Measurements from ENCODE around the gene USF1. TPM values are rescaled to one million over a fixed set of nuclear protein-coding genes. Genes with fewer than 3 reads are reported as not detected.

The USF1 gene
- total and polyA plus RNA-seq, 9 of the 15 experiments (the other 6 are each of a cell fraction or from before 2014, with no cell fraction given), result 7.4 to 60.2 (median 54.2) TPM

DNA sequence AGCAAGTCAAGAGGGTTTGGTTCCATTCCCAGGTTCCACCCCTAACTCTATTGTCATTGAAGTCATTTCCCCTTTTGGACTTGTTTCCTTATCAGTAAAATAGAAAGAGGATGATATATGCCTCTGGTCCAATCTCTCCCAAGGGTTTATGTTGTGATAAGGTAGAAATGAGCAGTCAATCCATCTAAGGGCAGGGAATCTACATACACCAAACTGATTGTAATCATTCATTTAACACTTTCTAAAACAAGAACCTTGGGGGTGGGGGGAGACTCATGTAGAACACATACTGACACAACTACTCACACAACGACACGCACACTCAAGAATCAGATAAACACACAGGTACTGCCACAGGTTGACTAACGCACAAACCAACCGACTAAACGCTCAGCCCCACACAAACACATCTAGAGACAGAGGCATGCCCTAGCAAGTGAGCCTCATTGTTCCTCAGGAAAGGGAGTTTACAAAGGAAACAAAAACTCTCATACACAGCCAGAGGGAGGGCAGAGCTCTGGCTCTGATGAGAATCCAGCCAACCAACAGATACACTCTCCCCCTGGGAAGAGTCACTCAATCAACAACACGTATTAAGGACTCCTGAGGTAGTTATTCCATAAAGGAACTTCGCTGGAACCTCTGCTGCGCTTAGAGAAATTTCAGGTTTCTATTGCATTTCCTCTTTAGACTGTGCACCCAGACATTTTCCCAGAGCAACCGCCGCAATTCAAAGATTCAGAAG, 25.9 kb downstream of the USF1 start (continued):
- TF ChIP-seq BRD4 (IDR thresholded peaks at IDR 0.05), result 0 out of 2 replicates have a peak, but pooled peaks have one; percentile 64
- peak; percentile 21 for TF ChIP-seq KDM5B (IDR thresholded peaks at IDR 0.05; ENCODE audit: insufficient replicate concordance, low read depth, low read length)
- peak; percentile 56 to 73; a peak in 3 of 4 replicates for TF ChIP-seq KDM1A (IDR thresholded peaks at IDR 0.05)
- TF ChIP-seq MAFF (IDR thresholded peaks at IDR 0.05; ENCODE audit: low read length), result no peak
- no peak for TF ChIP-seq TCF7L2 (IDR thresholded peaks at IDR 0.05; ENCODE audit: low read depth, low read length)
- no peak for TF ChIP-seq PRPF4 (IDR thresholded peaks at IDR 0.05; ENCODE audit: insufficient read depth, low read depth, low read length, poor library complexity, severe bottlenecking)
- TF ChIP-seq MTA1 (IDR thresholded peaks at IDR 0.05; ENCODE audit: borderline replicate concordance), result 0 out of 2 replicates have a peak, but pooled peaks have one; percentile 55
- TF ChIP-seq CCNT2 (IDR thresholded peaks at IDR 0.05; ENCODE audit: borderline replicate concordance, extremely low read depth, insufficient read length, low read depth, low read length), result peak; percentile 51
- TF ChIP-seq KLF10 (CRISPR knock-in tag; IDR thresholded peaks at IDR 0.05), result no peak
- peak; percentile 18; the same call in 1 of the 2 replicates for TF ChIP-seq FOSL1 (tag; conservative IDR thresholded peaks at IDR 0.05)
- TF ChIP-seq LARP7 (IDR thresholded peaks at IDR 0.05), result peak; percentile 14; the same call in 1 of the 2 replicates
- peak; percentile 84 for TF ChIP-seq SOX6 (IDR thresholded peaks at IDR 0.05)
- TF ChIP-seq ZNF766 (CRISPR knock-in tag; conservative IDR thresholded peaks at IDR 0.05), result peak; percentile 82
- TF ChIP-seq CBX5 (IDR thresholded peaks at IDR 0.05; ENCODE audit: borderline replicate concordance, low read depth), result no peak
- TF ChIP-seq, protein P1, sequence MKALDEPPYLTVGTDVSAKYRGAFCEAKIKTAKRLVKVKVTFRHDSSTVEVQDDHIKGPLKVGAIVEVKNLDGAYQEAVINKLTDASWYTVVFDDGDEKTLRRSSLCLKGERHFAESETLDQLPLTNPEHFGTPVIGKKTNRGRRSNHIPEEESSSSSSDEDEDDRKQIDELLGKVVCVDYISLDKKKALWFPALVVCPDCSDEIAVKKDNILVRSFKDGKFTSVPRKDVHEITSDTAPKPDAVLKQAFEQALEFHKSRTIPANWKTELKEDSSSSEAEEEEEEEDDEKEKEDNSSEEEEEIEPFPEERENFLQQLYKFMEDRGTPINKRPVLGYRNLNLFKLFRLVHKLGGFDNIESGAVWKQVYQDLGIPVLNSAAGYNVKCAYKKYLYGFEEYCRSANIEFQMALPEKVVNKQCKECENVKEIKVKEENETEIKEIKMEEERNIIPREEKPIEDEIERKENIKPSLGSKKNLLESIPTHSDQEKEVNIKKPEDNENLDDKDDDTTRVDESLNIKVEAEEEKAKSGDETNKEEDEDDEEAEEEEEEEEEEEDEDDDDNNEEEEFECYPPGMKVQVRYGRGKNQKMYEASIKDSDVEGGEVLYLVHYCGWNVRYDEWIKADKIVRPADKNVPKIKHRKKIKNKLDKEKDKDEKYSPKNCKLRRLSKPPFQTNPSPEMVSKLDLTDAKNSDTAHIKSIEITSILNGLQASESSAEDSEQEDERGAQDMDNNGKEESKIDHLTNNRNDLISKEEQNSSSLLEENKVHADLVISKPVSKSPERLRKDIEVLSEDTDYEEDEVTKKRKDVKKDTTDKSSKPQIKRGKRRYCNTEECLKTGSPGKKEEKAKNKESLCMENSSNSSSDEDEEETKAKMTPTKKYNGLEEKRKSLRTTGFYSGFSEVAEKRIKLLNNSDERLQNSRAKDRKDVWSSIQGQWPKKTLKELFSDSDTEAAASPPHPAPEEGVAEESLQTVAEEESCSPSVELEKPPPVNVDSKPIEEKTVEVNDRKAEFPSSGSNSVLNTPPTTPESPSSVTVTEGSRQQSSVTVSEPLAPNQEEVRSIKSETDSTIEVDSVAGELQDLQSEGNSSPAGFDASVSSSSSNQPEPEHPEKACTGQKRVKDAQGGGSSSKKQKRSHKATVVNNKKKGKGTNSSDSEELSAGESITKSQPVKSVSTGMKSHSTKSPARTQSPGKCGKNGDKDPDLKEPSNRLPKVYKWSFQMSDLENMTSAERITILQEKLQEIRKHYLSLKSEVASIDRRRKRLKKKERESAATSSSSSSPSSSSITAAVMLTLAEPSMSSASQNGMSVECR (CRISPR knock-in tag; IDR thresholded peaks at IDR 0.05), result no peak
- TF ChIP-seq KAT7 (CRISPR knock-in tag; IDR thresholded peaks at IDR 0.05; ENCODE audit: borderline replicate concordance), result peak; percentile 15; the same call in 1 of the 2 replicates
- peak; percentile 65 for TF ChIP-seq ARID1B (IDR thresholded peaks at IDR 0.05)
- TF ChIP-seq CREM (IDR thresholded peaks at IDR 0.05; ENCODE audit: low read depth), result 0 out of 2 replicates have a peak, but pooled peaks have one; percentile 14
- TF ChIP-seq RCOR1 (IDR thresholded peaks at IDR 0.05; ENCODE audit: borderline replicate concordance in 1 of 2, low read depth in 2 of 2, low read length in 2 of 2), result peak in 1 of 2 experiments; percentile 58; a peak in 1 of 4 replicates
- peak; percentile 30; the same call in 1 of the 2 replicates for TF ChIP-seq GABPA (tag; conservative IDR thresholded peaks at IDR 0.05; ENCODE audit: low read depth)
- peak; percentile 52; the same call in 1 of the 2 replicates for TF ChIP-seq NCOR1 (IDR thresholded peaks at IDR 0.05)
- no peak for TF ChIP-seq ZNF232 (CRISPR knock-in tag; IDR thresholded peaks at IDR 0.05)
- 0 out of 2 replicates have a peak, but pooled peaks have one; percentile 41 for TF ChIP-seq GATA2 (CRISPR knock-in tag; IDR thresholded peaks at IDR 0.05)
